GM19193 (cell line): Measurements from ENCODE around the gene CMSS1.
A peak's percentile ranks its signal among the peaks of the same experiment; 100 is the strongest.

ENCODE experiments used
- POLR2A ChIP-seq: IDR thresholded peaks from 4 replicates; pipeline ENCODE4 v1.6.1; 2011; ENCODE audit not compliant: insufficient read depth, insufficient read length; ENCODE audit errors: extremely low read depth

CMSS1 gene

GRCh38 chr3:99817437-99818240 is at the start of gene CMSS1:
Gene CMSS1, plus strand, starts transcription at chr3:99817862.
- TF ChIP-seq POLR2A = peak; percentile 78

- TF ChIP-seq POLR2A = no peak
Observed at GRCh38 chr3:99768126-99768525, 49.5 kb upstream of the CMSS1 start.

- no peak for TF ChIP-seq POLR2A
Observed at GRCh38 chr3:99768808-99769501, 48.7 kb upstream of the CMSS1 start.

- no peak for TF ChIP-seq POLR2A
Observed at GRCh38 chr3:99772171-99772570, 45.5 kb upstream of the CMSS1 start.

- TF ChIP-seq POLR2A = no peak
Observed at GRCh38 chr3:99772671-99773070, 45.0 kb upstream of the CMSS1 start.

- TF ChIP-seq POLR2A = no peak
Observed at GRCh38 chr3:99774467-99774866, 43.2 kb upstream of the CMSS1 start.

- TF ChIP-seq POLR2A = no peak
Observed at GRCh38 chr3:99776516-99777209, 41.0 kb upstream of the CMSS1 start.

- TF ChIP-seq POLR2A = no peak
Observed at GRCh38 chr3:99777210-99777549, 40.5 kb upstream of the CMSS1 start.

GRCh38 chr3:99777708-99778107 is 40.0 kb upstream of the CMSS1 start:
- no peak for TF ChIP-seq POLR2A

GRCh38 chr3:99780749-99781148 is 36.9 kb upstream of the CMSS1 start:
- no peak for TF ChIP-seq POLR2A

GRCh38 chr3:99781761-99782160 is 35.9 kb upstream of the CMSS1 start:
- no peak for TF ChIP-seq POLR2A

GRCh38 chr3:99783011-99783573 is 34.6 kb upstream of the CMSS1 start:
- no peak for TF ChIP-seq POLR2A

- no peak for TF ChIP-seq POLR2A
Observed at GRCh38 chr3:99789011-99789721, 28.5 kb upstream of the CMSS1 start.

GRCh38 chr3:99794485-99794884 is 23.2 kb upstream of the CMSS1 start:
- TF ChIP-seq POLR2A = no peak

- no peak for TF ChIP-seq POLR2A
Observed at GRCh38 chr3:99795573-99795972, 22.1 kb upstream of the CMSS1 start.
